H9 (cell line): ENCODE measurements around the gene SF3A2. TPM values are rescaled to one million over a fixed set of nuclear protein-coding genes. Genes with fewer than 3 reads are reported as not detected.

Experiments used
- DNase-seq: peaks from one replicate; pipeline ENCODE4 v3.0.0-alpha.2; 2017
- H2AFZ ChIP-seq: one replicate; pipeline ENCODE4 v1.6.1; 2013; ENCODE audit warnings: mild to moderate bottlenecking, low read length, control low read depth, moderate library complexity
- H2AK5ac ChIP-seq: 2 replicates; pipeline ENCODE4 v1.6.1; 2013; ENCODE audit warnings: low read length, control low read depth, mixed read lengths; ENCODE audit not compliant: insufficient read length
- H2BK120ac ChIP-seq: one replicate; pipeline ENCODE4 v1.6.1; 2013; ENCODE audit warnings: low read depth, mild to moderate bottlenecking, low read length, control low read depth, inconsistent platforms; ENCODE audit not compliant: poor library complexity, severe bottlenecking
- H2BK12ac ChIP-seq: 2 replicates; pipeline ENCODE4 v1.6.1; 2013; ENCODE audit warnings: low read length, control low read depth, mixed read lengths, low read depth; ENCODE audit not compliant: insufficient read length
- H2BK15ac ChIP-seq: 2 replicates; pipeline ENCODE4 v1.6.1; 2013; ENCODE audit warnings: low read depth, low read length, control low read depth
- H2BK20ac ChIP-seq: one replicate; pipeline ENCODE4 v1.6.1; 2013; ENCODE audit warnings: low read depth, mild to moderate bottlenecking, low read length, control low read depth, inconsistent platforms; ENCODE audit not compliant: poor library complexity, severe bottlenecking
- H2BK5ac ChIP-seq: 2 replicates; pipeline ENCODE4 v1.6.1; 2013; ENCODE audit warnings: low read length, control low read depth, mixed read lengths; ENCODE audit not compliant: insufficient read length
- H3K14ac ChIP-seq: 2 replicates; pipeline ENCODE4 v1.6.1; 2013; ENCODE audit warnings: low read length, control low read depth; ENCODE audit not compliant: insufficient read depth
- H3K18ac ChIP-seq: 2 replicates; pipeline ENCODE4 v1.6.1; 2013; ENCODE audit warnings: low read depth, mild to moderate bottlenecking, mixed read lengths, low read length, control low read depth; ENCODE audit not compliant: insufficient read length
- H3K23ac ChIP-seq: 2 replicates; pipeline ENCODE4 v1.6.1; 2013; ENCODE audit warnings: low read length, control low read depth, mixed read lengths, low read depth; ENCODE audit not compliant: insufficient read length
- H3K23me2 ChIP-seq: 2 replicates; pipeline ENCODE4 v1.6.1; 2013; ENCODE audit warnings: low read depth, mild to moderate bottlenecking, mixed read lengths, low read length, control low read depth; ENCODE audit not compliant: insufficient read length, poor library complexity, severe bottlenecking
- H3K27ac ChIP-seq: 2 replicates; pipeline ENCODE4 v1.5.1; 2013; ENCODE audit warnings: low read length, control low read depth, mixed read lengths, low read depth; ENCODE audit not compliant: insufficient read length
- H3K27me3 ChIP-seq: 2 replicates; pipeline ENCODE4 v1.6.1; 2013; ENCODE audit warnings: low read length, control low read depth, inconsistent platforms; ENCODE audit not compliant: insufficient read depth
- H3K4ac ChIP-seq: 2 replicates; pipeline ENCODE4 v1.6.1; 2013; ENCODE audit warnings: low read depth, mild to moderate bottlenecking, control low read depth, inconsistent platforms, low read length, moderate library complexity
- H3K4me1 ChIP-seq: 2 replicates; pipeline ENCODE4 v1.6.1; 2013; ENCODE audit warnings: low read length, control low read depth, inconsistent platforms; ENCODE audit not compliant: insufficient read depth
- H3K4me2 ChIP-seq: 2 replicates; pipeline ENCODE4 v1.6.1; 2013; ENCODE audit warnings: low read length, control low read depth, mixed read lengths; ENCODE audit not compliant: insufficient read length, insufficient read depth
- H3K56ac ChIP-seq: 2 replicates; pipeline ENCODE4 v1.6.1; 2013; ENCODE audit warnings: low read depth, mild to moderate bottlenecking, mixed read lengths, low read length, control low read depth; ENCODE audit not compliant: insufficient read length
- H3K79me1 ChIP-seq: 2 replicates; pipeline ENCODE4 v1.6.1; 2013; ENCODE audit warnings: low read depth, mild to moderate bottlenecking, moderate library complexity, low read length, control low read depth, inconsistent platforms; ENCODE audit not compliant: insufficient read depth, poor library complexity, severe bottlenecking
- H3K79me2 ChIP-seq: 2 replicates; pipeline ENCODE4 v1.6.1; 2013; ENCODE audit warnings: low read length, control low read depth, inconsistent platforms; ENCODE audit not compliant: insufficient read depth
- H3K9ac ChIP-seq: 2 replicates; pipeline ENCODE4 v1.6.1; 2013; ENCODE audit warnings: low read length, control low read depth, mixed read lengths; ENCODE audit not compliant: insufficient read length; ENCODE audit errors: extremely low read depth
- H3K9me3 ChIP-seq: one replicate; pipeline ENCODE4 v1.6.1; 2013; ENCODE audit warnings: low read depth, low read length, inconsistent platforms; ENCODE audit not compliant: control insufficient read depth
- H3T11ph ChIP-seq: one replicate; pipeline ENCODE4 v1.6.1; 2013; ENCODE audit warnings: mild to moderate bottlenecking, low read length, control low read depth, inconsistent platforms
- H4K20me1 ChIP-seq: one replicate; pipeline ENCODE4 v1.6.1; 2013; ENCODE audit not compliant: control insufficient read depth, insufficient read length, insufficient read depth
- H4K5ac ChIP-seq: 2 replicates; pipeline ENCODE4 v1.6.1; 2013; ENCODE audit warnings: low read depth, mild to moderate bottlenecking, mixed read lengths, low read length, control low read depth; ENCODE audit not compliant: insufficient read length
- H4K8ac ChIP-seq: replicated peaks from 2 replicates; pipeline ENCODE4 v1.6.1; 2013; ENCODE audit warnings: low read length, control low read depth, mixed read lengths, low read depth; ENCODE audit not compliant: insufficient read length
- H4K91ac ChIP-seq: 2 replicates; pipeline ENCODE4 v1.6.1; 2013; ENCODE audit warnings: low read depth, mild to moderate bottlenecking, moderate library complexity, mixed read lengths, low read length, control low read depth; ENCODE audit not compliant: insufficient read length
- H3K27ac Mint-ChIP-seq, 3 experiments: 2 replicates in 2 of 3; 3 replicates in 1 of 3; pipeline ENCODE4 v1.8.0; 2020 to 2021; ENCODE audit warnings: mixed read lengths in 3 of 3, mild to moderate bottlenecking in 1 of 3, moderate library complexity in 1 of 3
- H3K27me3 Mint-ChIP-seq: 2 replicates; pipeline ENCODE4 v1.8.0; 2021; ENCODE audit warnings: low read depth, mild to moderate bottlenecking, moderate library complexity, mixed read lengths
- H3K36me3 Mint-ChIP-seq, 3 experiments: 2 replicates in 2 of 3; 3 replicates in 1 of 3; pipeline ENCODE4 v1.8.0; 2020 to 2021; ENCODE audit warnings: low read depth in 3 of 3, mixed read lengths in 3 of 3; ENCODE audit not compliant: insufficient read depth in 1 of 3
- H3K4me1 Mint-ChIP-seq, 2 experiments: 2 replicates each; pipeline ENCODE4 v1.8.0; 2020; ENCODE audit warnings: mixed read lengths in 2 of 2
- H3K4me3 Mint-ChIP-seq, 2 experiments: 2 replicates in 1 of 2; 3 replicates in 1 of 2; pipeline ENCODE4 v1.8.0; 2020 to 2021; ENCODE audit warnings: mild to moderate bottlenecking in 2 of 2, mixed read lengths in 2 of 2, moderate library complexity in 1 of 2
- H3K9me3 Mint-ChIP-seq, 2 experiments: 2 replicates in 1 of 2; 3 replicates in 1 of 2; pipeline ENCODE4 v1.8.0; 2020; ENCODE audit warnings: mild to moderate bottlenecking in 2 of 2, mixed read lengths in 2 of 2, moderate library complexity in 1 of 2
- WGBS: extraction: QIAGEN DNeasy Blood & Tissue Kit; methylation state at CpG from one replicate; pipeline ENCODE4 v1.1.7; 2013; ENCODE audit warnings: missing lambda C conversion rate, low lambda C conversion rate, mixed read lengths; ENCODE audit not compliant: insufficient read length; ENCODE audit errors: extremely low coverage; 5-methylcytosine and 5-hydroxymethylcytosine counted together
- total RNA-seq: library from RNA; stranded (reverse); gene quantifications from 2 replicates; pipeline ENCODE4 v1.2.1, GENCODE V29; 2021
- TF ChIP-seq, protein P1 (sequence below): fragments of 200-600 bp; sonication (generic); conservative IDR thresholded peaks from 3 replicates; pipeline ENCODE4 v1.8.0; 2021; ENCODE audit warnings: antibody characterized with exemption, mild to moderate bottlenecking

The SF3A2 gene
- total RNA-seq, 1 experiment from 2014 or later, result 166 TPM

DNA sequence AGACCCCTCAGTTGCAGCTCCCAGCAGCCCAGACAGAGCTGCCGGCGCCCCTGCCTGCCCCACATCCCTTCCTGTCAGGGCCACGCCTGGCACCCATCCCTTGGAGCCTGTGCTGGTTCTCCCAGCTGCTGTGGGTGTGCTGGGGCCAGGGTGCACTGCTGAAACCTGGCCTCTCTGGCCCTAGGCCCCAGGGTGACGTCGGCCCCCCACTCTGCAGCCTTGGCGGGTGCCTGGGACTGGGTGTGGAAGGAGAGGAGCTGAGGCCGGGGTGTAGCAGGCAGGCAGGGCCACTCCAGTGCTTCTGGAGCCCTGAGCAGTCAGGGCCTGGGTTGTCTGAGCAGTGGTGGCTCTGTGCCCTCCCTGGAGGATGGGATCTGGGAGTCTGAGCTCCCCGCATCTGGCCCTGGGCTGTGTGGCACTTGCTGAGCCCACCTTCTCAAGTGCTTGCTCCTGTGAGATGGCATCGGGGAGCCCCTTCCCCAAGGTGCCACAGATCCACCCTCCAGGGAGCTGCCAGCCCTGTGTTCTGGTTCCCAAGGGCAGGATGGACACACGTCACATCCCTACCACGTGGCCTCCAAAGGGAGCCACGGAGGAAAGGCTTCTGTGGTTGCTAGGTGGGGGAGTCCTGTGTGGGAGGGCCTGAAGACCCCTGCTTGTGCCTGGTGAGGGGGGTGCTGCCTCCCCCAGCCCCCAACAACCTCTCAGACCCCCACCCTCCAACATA is 5.7 kb upstream of the SF3A2 start:
- no peak for DNase-seq
- Histone ChIP-seq H3K14ac (no peak overlapping the region), H4K20me1 (no peaks in the 10 kb centered on the region), H3K56ac (no peak overlapping the region), H2BK12ac (no peak overlapping the region), H4K91ac (no peak overlapping the region), H2AK5ac (no peak overlapping the region), H2BK20ac (no peak overlapping the region), H3K9ac (no peak overlapping the region), H4K5ac (no peak overlapping the region), H3K23me2 (peaks cover 6% of the 10 kb centered on the region), H3K79me2 (no peaks in the 10 kb centered on the region; the same call in 1 of the 2 replicates), H3K27me3 (no peaks in the 10 kb centered on the region), H4K8ac (no peak overlapping the region), H3K4ac (no peak overlapping the region), H2BK120ac (no peak overlapping the region), H3K4me1 (no peaks in the 10 kb centered on the region), H3K79me1 (no peaks in the 10 kb centered on the region), H3K18ac (no peak overlapping the region), H3K27ac (no peak overlapping the region), H2BK5ac (no peak overlapping the region), H3K4me2 (no peak overlapping the region), H3K23ac (no peak overlapping the region), H2AFZ (no peak overlapping the region), H3T11ph (no peak overlapping the region), H3K9me3 (no peaks in the 10 kb centered on the region), H2BK15ac (no peak overlapping the region)
- H3K27me3 Mint-ChIP-seq, result no peaks in the 10 kb centered on the region; the same call in 1 of the 2 replicates
- H3K36me3 Mint-ChIP-seq, result peaks cover 6 to 48% (median 36%) of the 10 kb centered on the region in 3 experiments; a peak in 6 of 7 replicates
- TF ChIP-seq, protein P1, sequence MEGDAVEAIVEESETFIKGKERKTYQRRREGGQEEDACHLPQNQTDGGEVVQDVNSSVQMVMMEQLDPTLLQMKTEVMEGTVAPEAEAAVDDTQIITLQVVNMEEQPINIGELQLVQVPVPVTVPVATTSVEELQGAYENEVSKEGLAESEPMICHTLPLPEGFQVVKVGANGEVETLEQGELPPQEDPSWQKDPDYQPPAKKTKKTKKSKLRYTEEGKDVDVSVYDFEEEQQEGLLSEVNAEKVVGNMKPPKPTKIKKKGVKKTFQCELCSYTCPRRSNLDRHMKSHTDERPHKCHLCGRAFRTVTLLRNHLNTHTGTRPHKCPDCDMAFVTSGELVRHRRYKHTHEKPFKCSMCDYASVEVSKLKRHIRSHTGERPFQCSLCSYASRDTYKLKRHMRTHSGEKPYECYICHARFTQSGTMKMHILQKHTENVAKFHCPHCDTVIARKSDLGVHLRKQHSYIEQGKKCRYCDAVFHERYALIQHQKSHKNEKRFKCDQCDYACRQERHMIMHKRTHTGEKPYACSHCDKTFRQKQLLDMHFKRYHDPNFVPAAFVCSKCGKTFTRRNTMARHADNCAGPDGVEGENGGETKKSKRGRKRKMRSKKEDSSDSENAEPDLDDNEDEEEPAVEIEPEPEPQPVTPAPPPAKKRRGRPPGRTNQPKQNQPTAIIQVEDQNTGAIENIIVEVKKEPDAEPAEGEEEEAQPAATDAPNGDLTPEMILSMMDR, result no peak
- H3K4me1 Mint-ChIP-seq, result peaks cover 5 to 7% of the 10 kb centered on the region in 2 experiments
- H3K4me3 Mint-ChIP-seq, result no peak overlapping the region
- peak overlapping the region in 2 of 3 experiments; percentile 60 to 83; a peak in 2 of 7 replicates for H3K27ac Mint-ChIP-seq
- no peaks in the 10 kb centered on the region for H3K9me3 Mint-ChIP-seq
- no CpG with 5 or more reads among the region's 12 CpGs for whole genome bisulfite sequencing
